Measurements from ENCODE around the gene LGALSL. TPM values are rescaled to one million over a fixed set of nuclear protein-coding genes. Genes with fewer than 3 reads are reported as not detected.

LGALSL gene
- polyA plus RNA-seq, 2 of the 4 experiments (the other 2 are of a cell fraction) = 11.0 to 14.1 TPM

GRCh38 chr2:64488050-64488974 lies 34.4 kb downstream of the LGALSL start:
- H3K9me3 ChIP-seq = no peaks in the 10 kb centered on the region
- H3K4me1 ChIP-seq = no peaks in the 10 kb centered on the region
- ChIA-PET POLR2A (interaction anchor here (1.4 kb wide), 1 partner anchor 158 kb away, joined by 7 read pairs; no protein-coding TSS in a partner anchor), CTCF (interaction anchor here (0.5 to 14.3 kb wide), 91 partner anchors 10 to 822 kb away, joined by 3 to 533 read pairs (median 4); partner anchors contain the start of genes AFTPH and LGALSL)
- ATAC-seq (peak; percentile 60 to 91; a peak in 4 of 6 replicates), FAIRE-seq (no peak), DNase-seq (ENCODE audit: low read depth in 1 of 2, low spot score in 1 of 2) (peak; percentile 71 to 73)
- 39% methylated on average over 19 of the region's 20 CpGs for WGBS (ENCODE audit: missing lambda C conversion rate)
- no peak overlapping the region for H3K27ac ChIP-seq
- H3K4me3 ChIP-seq = no peak overlapping the region
- H3K4me2 ChIP-seq = peak overlapping the region; percentile 29; the same call in 2 of the 3 replicates
- TF ChIP-seq SREBF2 (IDR thresholded peaks at IDR 0.05) (no peak), JUNB (IDR thresholded peaks at IDR 0.05) (no peak), RAD21 (conservative IDR thresholded peaks at IDR 0.05 in 1 of 2, IDR thresholded peaks at IDR 0.05 in 1 of 2) (peak; percentile 85 to 89), SMC3 (IDR thresholded peaks at IDR 0.05) (peak; percentile 97), EHMT2 (IDR thresholded peaks at IDR 0.05; ENCODE audit: low read depth) (no peak), HOXA7 (CRISPR knock-in tag; IDR thresholded peaks at IDR 0.05) (no peak), FOSB (CRISPR knock-in tag; IDR thresholded peaks at IDR 0.05) (no peak)
- TF ChIP-seq, protein P1, sequence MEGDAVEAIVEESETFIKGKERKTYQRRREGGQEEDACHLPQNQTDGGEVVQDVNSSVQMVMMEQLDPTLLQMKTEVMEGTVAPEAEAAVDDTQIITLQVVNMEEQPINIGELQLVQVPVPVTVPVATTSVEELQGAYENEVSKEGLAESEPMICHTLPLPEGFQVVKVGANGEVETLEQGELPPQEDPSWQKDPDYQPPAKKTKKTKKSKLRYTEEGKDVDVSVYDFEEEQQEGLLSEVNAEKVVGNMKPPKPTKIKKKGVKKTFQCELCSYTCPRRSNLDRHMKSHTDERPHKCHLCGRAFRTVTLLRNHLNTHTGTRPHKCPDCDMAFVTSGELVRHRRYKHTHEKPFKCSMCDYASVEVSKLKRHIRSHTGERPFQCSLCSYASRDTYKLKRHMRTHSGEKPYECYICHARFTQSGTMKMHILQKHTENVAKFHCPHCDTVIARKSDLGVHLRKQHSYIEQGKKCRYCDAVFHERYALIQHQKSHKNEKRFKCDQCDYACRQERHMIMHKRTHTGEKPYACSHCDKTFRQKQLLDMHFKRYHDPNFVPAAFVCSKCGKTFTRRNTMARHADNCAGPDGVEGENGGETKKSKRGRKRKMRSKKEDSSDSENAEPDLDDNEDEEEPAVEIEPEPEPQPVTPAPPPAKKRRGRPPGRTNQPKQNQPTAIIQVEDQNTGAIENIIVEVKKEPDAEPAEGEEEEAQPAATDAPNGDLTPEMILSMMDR (IDR thresholded peaks at IDR 0.05) = peak; percentile 99

DNA sequence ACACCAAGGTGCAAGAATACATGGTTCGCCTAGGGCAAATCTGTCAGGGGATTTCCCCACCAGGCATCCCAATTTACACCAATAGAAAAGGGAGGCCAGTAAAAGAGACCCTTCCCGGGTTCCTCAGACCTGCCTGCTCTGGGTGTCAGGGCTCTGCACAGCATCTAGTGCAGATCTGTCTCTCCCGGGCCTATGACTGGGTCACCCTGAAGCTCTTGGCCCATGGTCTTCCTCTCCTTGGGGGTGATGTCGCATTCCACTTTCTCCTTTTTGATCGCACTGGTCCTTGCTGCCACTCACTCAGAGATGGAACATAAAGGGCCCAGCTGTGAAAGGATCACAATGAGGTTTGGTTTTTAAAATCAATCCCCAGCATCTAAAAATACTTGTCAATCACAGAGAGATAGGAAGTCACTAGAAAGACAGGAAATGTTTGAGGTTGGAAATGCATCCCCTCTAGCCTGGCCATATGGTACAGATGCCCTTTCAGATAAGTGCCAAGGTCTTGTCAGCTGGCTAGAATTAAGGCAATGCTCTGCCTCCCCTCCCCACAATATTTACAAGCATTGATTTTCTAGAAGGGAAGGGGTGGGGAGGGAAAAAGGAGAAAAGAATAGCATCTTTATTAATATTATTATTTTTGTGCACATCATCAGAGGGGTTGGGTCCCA lies 35.3 kb downstream of the LGALSL start:
- no peaks in the 10 kb centered on the region for H3K4me1 ChIP-seq
- no peak for TF ChIP-seq KDM1A (IDR thresholded peaks at IDR 0.05; ENCODE audit: low read depth)
- TF ChIP-seq CBX2 (IDR thresholded peaks at IDR 0.05; ENCODE audit: borderline replicate concordance, low read depth) = no peak
- TF ChIP-seq NFE2L2 (conservative IDR thresholded peaks at IDR 0.05; ENCODE audit: low read length) = no peak
- no peak for TF ChIP-seq EHMT2 (IDR thresholded peaks at IDR 0.05; ENCODE audit: low read depth)
- TF ChIP-seq, protein P2, sequence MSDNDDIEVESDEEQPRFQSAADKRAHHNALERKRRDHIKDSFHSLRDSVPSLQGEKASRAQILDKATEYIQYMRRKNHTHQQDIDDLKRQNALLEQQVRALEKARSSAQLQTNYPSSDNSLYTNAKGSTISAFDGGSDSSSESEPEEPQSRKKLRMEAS (IDR thresholded peaks at IDR 0.05) = no peak
- no peak for TF ChIP-seq TFCP2L1 (CRISPR knock-in tag; IDR thresholded peaks at IDR 0.05)
- no peak for TF ChIP-seq HOXA7 (CRISPR knock-in tag; IDR thresholded peaks at IDR 0.05)
- TF ChIP-seq JUNB (IDR thresholded peaks at IDR 0.05) = no peak
- TF ChIP-seq ZSCAN20 (CRISPR knock-in tag; IDR thresholded peaks at IDR 0.05) = no peak
- no peak for TF ChIP-seq ESRRA (IDR thresholded peaks at IDR 0.05; ENCODE audit: borderline replicate concordance, low read length)
- TF ChIP-seq, protein P3, sequence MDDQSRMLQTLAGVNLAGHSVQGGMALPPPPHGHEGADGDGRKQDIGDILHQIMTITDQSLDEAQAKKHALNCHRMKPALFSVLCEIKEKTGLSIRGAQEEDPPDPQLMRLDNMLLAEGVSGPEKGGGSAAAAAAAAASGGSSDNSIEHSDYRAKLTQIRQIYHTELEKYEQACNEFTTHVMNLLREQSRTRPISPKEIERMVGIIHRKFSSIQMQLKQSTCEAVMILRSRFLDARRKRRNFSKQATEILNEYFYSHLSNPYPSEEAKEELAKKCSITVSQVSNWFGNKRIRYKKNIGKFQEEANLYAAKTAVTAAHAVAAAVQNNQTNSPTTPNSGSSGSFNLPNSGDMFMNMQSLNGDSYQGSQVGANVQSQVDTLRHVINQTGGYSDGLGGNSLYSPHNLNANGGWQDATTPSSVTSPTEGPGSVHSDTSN (IDR thresholded peaks at IDR 0.05) = no peak
- TF ChIP-seq HOXB5 (CRISPR knock-in tag; IDR thresholded peaks at IDR 0.05) = no peak
- TF ChIP-seq, protein P4, sequence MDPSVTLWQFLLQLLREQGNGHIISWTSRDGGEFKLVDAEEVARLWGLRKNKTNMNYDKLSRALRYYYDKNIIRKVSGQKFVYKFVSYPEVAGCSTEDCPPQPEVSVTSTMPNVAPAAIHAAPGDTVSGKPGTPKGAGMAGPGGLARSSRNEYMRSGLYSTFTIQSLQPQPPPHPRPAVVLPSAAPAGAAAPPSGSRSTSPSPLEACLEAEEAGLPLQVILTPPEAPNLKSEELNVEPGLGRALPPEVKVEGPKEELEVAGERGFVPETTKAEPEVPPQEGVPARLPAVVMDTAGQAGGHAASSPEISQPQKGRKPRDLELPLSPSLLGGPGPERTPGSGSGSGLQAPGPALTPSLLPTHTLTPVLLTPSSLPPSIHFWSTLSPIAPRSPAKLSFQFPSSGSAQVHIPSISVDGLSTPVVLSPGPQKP (IDR thresholded peaks at IDR 0.05; ENCODE audit: low read depth, low read length) = no peak
- TF ChIP-seq FOSL2 (IDR thresholded peaks at IDR 0.05) = no peak
- no peak for TF ChIP-seq FOSL2 (CRISPR knock-in tag; IDR thresholded peaks at IDR 0.05)
- TF ChIP-seq ZC3H11A (IDR thresholded peaks at IDR 0.05) = no peak
- no peak for TF ChIP-seq RNF2 (IDR thresholded peaks at IDR 0.05; ENCODE audit: borderline replicate concordance, low read depth)
- TF ChIP-seq FOSB (CRISPR knock-in tag; IDR thresholded peaks at IDR 0.05) = no peak
- TF ChIP-seq POLR2AphosphoS2 (conservative IDR thresholded peaks at IDR 0.05; ENCODE audit: low read length) = no peak
- no peak for TF ChIP-seq JUN (IDR thresholded peaks at IDR 0.05)
- no peak for TF ChIP-seq HMGXB4 (CRISPR knock-in tag; IDR thresholded peaks at IDR 0.05; ENCODE audit: borderline replicate concordance)
- H3K4me2 ChIP-seq = no peak overlapping the region
- no peaks in the 10 kb centered on the region for H3K9me3 ChIP-seq
- FAIRE-seq (no peak), DNase-seq (ENCODE audit: low read depth in 1 of 2, low spot score in 1 of 2) (no peak), ATAC-seq (no peak)
- H3K27ac ChIP-seq = no peak overlapping the region
- ChIA-PET POLR2A (no interaction called here), CTCF (interaction anchor here (0.6 to 14.3 kb wide), 11 partner anchors 11 to 1178 kb away, joined by 3 to 533 read pairs (median 24); no protein-coding TSS in a partner anchor)
- WGBS (ENCODE audit: missing lambda C conversion rate) = 48% methylated on average over 5 of the region's 5 CpGs
- H3K4me3 ChIP-seq = no peak overlapping the region

Measured in A549 (cell line).